Measurements from ENCODE around the gene HBE1. TPM values are rescaled to one million over a fixed set of nuclear protein-coding genes. Genes with fewer than 3 reads are reported as not detected.
A peak's percentile ranks its signal among the peaks of the same experiment; 100 is the strongest.
"Not testable (repeated sequence)": the region's sequence is repeated elsewhere in the genome, so short reads cannot be mapped to it uniquely, and the experiment has no call there.

HBE1 gene
- total RNA-seq, 1 donor from 2014 or later: not detected

DNA sequence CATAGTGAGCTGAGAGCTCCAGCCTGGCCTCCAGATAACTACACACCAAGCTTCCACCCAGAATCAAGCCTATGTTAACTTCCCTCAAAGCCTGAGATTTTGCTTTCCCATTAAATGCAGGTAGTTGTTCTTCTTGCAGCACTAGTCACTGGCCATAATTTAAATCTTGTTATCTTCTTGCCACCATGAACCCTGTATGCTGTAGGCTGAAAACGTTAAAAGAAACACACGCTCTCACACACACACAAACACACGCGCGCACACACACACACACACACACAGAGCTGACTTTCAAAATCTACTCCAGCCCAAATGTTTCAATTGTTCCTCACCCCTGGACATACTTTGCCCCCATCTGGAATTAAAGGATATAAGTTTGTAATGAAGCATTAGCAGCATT, 16.3 kb downstream of the HBE1 start:
- not testable (repeated sequence) for DNase-seq (ENCODE audit: low read depth in 2 of 2)

DNA sequence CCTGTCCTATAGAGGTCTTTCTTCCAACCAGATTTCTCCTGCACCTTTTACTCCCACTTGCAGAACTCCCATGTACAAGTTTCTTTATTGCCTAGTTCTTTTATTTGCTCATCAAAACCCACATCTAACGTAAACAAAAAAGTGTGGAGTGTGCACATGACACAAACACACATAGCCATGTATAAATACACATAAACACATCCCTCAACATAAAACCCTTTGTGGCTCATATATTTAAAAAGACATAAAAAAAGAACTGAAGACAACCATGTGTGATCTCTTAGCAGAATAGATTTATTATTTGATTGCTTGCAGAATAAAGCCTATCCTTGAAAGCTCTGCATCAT, 16.9 kb downstream of the HBE1 start:
- no peak for DNase-seq (ENCODE audit: low read depth in 2 of 2)

DNA sequence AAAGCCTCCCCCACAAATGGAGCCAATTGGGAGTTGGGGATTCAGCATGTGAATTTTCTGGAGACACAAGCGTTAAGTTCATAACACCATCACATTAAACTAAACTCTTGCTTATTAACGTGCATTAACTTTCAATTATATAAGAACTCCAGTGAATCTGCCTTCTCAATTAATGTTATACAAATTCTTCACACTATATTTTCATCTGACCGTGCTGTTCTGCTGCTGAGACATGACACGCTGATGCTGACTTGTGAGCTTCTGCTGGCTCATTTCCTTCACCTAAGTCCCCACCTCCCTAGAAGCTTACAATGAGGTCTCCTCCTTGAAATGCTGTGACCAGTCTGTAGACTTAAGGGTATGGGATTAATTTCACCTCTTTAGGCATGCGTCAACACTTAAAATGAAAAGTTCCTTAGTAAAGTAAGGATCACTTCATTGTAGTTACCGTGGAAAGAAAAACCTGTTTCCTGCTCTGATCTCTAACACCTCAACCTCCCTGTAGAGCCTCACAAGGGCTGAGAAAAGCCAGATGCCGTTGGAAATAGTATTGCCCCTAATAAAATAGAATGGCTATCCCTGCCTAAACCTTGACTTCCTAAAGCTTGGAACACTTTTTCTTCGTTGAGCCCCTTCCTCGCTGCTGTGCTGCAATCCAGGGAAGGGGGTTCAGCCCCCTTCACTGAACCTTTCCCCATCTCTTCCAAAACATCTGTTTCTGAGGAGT, 17.4 kb downstream of the HBE1 start:
- no peak for DNase-seq (ENCODE audit: low read depth in 2 of 2)

DNA sequence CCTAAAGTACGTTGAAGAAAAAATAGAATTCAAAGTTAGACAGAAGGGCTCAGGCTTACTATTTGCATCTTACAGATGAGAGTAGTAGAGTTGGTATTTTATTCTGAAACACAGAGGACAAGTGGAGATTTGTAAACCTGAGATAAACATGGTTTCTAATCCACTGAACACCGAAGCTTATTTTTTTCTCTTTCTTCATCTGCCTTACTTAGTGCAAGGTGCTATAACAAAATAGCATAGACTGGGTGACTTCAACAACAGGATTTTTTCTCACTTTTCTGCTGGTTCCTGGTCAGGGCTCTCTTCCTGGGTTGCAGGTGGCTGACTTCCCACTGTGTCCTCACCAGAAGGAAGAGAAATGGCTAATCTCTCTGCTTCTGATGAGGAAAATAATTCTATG, 18.0 kb downstream of the HBE1 start:
- DNase-seq (ENCODE audit: low read depth in 2 of 2): no peak

DNA sequence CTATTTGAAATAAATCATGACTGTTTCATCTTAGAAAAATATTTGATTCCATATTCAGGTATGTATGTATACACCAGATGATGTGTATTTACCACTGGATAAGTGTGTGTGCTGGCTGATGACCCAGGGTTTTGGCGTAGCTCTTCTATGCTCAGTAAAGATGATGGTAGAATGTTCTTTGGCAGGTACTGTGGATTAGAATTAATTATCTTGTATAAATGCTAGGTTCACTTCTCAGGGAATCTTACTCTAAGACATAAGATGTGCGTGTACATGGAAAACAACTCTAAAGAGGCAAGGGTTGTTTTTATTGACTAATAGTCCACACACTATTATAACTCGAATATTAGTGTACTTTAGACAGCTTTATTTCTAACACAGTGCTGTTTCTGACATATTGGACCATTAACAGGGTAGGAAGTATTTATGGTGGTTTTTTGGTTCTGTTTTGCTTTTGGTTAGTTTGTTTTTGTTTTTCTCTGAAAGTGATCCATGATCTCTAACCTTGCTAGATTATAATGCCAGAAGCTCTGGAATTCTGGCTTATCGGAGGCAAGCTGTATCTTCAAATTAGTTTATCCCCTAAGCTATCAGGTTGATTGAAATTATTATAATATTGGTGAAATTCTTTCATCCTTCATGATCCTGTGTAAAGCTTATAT, 19.1 kb downstream of the HBE1 start:
- DNase-seq (ENCODE audit: low read depth in 2 of 2): no peak

DNA sequence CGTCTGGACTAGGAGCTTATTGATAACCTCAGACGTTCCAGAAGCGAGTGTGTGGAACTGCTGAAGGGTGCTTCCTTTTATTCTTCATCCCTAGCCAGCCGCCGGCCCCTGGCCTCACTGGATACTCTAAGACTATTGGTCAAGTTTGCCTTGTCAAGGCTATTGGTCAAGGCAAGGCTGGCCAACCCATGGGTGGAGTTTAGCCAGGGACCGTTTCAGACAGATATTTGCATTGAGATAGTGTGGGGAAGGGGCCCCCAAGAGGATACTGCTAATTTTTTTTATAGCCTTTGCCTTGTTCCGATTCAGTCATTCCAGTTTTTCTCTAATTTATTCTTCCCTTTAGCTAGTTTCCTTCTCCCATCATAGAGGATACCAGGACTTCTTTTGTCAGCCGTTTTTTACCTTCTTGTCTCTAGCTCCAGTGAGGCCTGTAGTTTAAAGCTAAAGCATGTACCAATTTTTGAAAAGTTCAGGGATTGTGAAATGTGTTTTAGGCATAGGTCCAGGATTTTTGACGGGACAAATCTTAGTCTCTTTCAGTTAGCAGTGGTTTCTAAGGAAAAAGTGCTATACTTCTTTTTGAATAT, 19.8 kb downstream of the HBE1 start, which contains the start of gene HBG1:
HBG1 (minus strand) TSS at position 51 of the 590 bp plus-strand sequence. CDS start 53 bp downstream, outside the sequence.
- DNase-seq (ENCODE audit: low read depth in 2 of 2): not testable (repeated sequence)

DNA sequence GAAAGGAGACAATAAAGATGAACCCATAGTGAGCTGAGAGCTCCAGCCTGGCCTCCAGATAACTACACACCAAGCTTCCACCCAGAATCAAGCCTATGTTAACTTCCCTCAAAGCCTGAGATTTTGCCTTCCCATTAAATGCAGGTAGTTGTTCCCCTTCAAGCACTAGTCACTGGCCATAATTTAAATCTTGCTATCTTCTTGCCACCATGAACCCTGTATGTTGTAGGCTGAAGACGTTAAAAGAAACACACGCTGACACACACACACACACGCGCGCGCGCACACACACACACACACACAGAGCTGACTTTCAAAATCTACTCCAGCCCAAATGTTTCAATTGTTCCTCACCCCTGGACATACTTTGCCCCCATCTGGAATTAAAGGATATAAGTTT, 21.2 kb downstream of the HBE1 start:
- DNase-seq (ENCODE audit: low read depth in 2 of 2): not testable (repeated sequence)

DNA sequence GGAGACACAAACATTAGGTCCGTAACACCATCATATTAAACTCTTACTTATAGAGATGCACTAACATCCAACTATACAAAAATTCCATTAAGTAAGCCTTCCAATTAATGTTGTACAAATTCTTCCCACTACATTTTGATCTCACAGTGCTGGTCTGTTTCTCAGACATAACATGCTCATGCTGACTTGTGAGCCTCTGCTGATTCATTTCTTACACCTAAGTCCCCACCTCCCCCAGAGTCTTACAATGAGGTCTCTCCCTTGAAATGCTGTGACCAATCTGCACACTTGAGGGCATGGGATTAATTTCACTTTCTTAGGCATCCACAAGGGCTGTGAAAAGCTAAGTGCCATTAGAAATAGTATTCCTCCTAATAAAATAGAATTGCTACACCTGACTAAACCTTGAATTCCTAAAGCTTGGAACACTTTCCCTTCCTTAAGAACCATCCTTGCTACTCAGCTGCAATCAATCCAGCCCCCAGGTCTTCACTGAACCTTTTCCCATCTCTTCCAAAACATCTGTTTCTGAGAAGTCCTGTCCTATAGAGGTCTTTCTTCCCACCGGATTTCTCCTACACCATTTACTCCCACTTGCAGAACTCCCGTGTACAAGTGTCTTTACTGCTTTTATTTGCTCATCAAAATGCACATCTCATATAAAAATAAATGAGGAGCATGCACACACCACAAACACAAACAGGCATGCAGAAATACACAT, 22.1 kb downstream of the HBE1 start:
- DNase-seq (ENCODE audit: low read depth in 2 of 2): no peak

DNA sequence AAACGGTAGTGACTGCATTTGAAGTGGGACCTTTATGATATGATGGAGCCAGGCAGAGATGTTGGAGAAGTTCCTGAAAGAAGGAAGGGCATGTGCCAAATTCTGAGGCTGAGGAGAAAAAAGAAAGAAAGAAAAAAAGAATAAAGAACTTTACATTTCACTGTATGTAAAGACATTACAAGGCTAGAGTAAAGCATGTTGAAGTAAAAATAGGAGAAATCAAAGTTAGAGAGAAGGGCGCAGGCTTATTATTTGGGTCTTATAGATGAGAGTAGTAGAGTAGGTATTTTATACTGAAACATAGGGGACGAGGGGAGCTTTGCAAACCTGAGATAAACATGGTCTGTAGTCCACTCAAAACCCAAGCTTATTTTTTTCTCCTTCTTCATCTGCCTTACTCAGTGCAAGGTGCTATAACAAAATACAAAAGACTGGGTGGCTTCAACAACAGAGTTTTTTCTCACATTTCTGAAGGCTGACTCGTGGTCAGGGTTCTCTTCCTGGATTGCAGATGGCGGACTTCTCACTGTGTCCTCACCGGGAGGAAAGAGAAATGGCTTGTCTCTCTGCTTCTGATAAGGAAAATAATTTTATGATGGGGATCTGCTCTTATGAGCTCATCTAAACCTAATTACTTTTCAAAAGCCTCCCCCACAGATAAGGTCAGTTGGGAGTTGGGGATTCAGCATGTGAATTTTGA, 22.8 kb downstream of the HBE1 start:
- DNase-seq (ENCODE audit: low read depth in 2 of 2): no peak

DNA sequence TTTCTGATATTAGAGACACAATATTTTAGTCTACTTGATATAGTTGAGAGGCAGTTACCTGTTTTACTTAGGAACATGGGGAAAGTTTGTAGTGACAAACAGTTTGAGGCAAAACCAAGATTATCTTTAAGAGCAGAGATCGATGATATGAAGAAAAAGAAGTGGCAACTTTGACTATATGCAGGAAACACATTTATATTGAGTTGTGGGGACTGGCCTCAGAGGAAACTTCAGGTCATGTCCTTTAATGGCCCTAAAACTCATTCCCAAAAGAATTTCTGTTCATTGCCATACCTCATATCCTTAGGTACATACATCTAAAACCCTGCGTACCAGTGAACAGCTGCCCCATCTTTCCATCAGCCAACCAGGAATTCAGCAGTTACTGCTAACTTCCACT, 24.6 kb downstream of the HBE1 start:
- DNase-seq (ENCODE audit: low read depth in 2 of 2): no peak

DNA sequence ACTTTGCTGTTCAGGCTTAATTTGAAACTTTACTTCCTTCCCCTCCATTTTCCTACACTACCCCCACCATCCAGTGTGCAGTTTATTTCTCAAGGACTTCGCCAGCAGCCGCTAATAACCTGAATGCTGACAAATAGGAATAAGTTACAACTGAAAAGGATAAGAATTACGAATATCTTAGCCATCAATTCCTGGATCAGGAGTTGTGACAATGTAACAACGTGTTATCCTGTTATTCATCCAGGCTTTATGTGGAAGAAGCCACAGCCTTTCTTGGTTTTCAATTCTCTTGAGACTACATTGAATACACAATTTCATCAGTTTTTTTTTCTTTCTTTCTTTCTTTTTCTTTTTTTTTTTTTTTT, 25.9 kb downstream of the HBE1 start:
- DNase-seq (ENCODE audit: low read depth in 2 of 2): no peak

DNA sequence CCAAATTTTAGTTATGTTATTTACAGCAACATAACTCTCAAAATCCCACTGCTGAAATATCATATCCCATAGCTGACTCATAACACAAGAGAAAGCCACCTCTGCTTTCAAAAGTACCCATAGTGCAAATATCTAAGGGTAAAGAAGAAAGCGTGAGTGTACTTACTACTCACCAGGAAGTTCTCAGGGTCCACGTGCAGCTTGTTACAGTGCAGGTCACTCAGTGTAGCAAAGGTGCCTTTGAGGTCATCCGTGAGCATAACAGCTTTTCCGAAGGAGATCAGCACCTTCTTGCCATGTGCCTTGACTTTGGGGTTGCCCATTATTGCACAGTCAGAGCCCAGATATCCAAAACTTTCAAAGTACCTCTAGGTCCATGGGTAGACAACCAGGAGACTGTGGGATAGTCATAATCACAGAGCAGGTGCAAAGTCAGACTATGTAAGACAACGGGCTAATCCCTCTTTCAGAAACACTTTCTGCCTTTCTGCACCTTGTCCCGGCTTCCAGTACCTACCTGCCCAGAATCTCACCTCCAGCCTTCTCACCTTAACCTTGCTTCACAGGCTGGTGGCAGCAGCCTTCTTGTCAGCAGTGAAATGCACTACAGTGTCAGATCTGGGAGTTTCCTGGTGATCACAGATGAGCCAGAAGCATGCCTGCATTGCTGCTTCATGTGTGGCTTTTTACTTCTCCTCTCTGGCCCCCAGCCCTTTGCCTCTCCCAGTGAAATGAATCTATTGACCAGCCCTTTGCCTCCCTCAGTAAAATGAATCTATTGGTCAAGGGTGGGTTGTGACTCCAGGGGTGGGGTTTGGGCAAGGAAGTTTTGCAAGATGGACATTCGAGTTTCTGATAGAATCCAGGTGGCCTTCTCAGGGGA, 26.6 kb downstream of the HBE1 start:
- peak in 1 of 2 donors; percentile 14 for DNase-seq (ENCODE audit: low read depth in 2 of 2)

DNA sequence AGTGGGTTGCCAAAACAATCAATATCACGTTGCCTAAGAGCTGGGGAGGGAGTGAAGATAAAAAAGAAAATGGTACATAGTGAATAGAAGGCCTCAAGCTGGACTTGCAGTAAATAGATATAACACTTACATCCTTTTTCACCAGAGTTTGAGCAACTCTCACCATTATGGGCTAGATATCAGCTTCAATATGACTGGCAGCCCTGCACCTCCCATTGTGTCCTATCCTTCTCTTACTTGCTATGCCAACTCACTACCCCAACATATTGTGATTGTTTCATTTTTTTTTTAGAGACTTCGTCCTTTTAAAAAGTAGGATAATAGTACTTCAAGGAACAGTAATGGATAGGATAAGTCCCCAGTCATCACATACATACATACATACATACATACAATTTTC, 27.5 kb downstream of the HBE1 start:
- no peak for DNase-seq (ENCODE audit: low read depth in 2 of 2)

DNA sequence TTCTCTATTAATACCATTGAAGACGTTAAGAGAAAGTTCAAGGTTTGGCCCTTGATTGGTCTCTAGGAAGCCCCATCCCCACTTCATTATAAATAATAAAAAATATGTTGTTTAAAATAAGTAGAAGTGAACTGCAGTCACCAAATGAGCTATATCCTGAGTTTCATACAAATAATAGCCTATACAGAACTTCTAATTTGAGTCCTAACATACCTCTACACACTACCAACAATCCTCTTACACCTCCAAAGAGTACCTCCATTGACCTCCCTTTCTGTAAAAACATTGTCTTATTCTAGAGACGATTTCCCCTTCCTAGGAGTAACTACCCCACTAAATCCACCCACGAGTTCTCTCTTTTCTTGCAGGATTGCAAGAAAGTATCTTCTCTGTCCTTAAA, 28.3 kb downstream of the HBE1 start:
- DNase-seq (ENCODE audit: low read depth in 2 of 2): no peak

DNA sequence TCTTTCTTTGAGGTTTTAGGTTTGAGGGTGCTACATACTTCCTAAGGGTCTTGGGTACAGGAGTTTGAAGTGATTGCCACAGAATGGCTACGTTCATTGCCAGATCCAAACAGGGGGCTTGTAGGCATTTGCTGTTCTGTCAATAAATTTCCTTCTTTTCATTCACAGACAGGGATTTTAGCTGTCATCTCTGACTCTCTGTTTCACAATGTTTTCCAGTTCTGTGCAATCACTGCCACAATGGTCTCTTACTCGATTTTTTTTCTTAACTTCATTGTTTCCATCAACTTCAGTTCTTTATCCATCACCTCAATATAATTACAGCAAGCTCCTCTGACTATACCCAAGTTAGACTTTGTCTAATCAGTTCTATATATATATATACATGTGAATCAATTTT, 29.3 kb downstream of the HBE1 start:
- DNase-seq (ENCODE audit: low read depth in 2 of 2): no peak

DNA sequence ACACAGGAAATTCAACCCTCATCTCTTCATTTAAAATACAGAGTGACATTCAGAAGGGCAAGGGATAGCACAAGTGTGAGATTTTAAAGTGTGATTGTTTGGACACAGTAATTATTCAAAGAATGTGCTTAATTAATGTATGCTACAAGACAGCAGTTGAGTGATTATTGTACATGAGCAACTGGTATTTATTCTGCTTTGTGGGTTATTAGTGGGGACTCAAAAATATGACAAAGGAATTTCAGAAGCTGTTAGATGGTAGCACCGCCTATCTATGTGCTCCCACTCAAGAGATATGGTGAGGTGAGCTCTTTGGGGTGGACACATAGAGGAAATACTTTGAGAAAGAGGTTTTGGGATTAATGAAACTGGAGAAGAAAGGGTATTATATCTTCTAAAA, 29.7 kb downstream of the HBE1 start:
- no peak for DNase-seq (ENCODE audit: low read depth in 2 of 2)

DNA sequence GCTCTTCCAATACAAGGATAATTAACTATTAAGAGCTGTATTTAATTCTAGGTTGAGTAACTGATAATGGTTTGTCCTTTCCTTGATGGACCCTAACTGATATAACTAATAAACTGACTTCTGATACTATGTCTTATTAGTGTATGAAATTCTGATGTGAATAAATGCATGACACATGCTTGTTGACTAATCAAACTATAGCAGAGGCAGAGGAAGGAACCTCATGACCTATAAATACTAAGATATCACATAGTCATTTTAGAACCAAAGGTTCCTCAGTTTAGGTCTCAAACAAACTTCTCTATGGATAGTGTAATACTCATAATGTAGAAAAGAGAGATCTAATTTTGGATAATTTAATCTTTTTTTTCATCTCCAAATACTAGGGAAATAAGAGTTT, 30.7 kb downstream of the HBE1 start:
- DNase-seq (ENCODE audit: low read depth in 2 of 2): peak in 1 of 2 donors; percentile 3

DNA sequence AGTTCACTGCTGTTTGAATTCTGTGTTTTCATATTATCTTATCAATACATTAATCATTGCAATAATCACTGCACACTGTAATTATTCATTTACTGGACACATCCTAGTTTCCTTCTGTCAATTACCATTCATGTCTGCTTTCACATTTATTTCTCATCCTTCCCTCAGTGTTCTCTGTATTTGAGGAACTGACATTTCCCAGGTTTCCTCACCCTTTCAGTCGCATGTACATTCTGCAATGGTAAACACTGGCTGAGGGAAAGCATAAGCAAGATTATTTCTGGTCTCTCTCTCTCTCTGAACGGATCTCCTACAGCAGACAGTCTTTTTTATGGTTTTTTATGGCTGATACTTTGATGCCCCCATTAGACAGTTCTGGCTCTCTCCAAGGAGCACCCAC, 31.3 kb downstream of the HBE1 start:
- DNase-seq (ENCODE audit: low read depth in 2 of 2): no peak

DNA sequence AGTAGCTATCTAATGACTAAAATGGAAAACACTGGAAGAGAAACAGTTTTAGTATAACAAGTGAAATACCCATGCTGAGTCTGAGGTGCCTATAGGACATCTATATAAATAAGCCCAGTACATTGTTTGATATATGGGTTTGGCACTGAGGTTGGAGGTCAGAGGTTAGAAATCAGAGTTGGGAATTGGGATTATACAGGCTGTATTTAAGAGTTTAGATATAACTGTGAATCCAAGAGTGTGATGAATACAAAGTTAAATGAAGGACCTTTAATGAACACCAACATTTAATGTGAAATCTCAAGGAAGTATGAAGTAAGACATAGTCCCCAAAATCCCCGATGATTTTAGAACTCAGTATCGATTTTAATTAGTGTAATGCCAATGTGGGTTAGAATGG, 32.3 kb downstream of the HBE1 start:
- DNase-seq (ENCODE audit: low read depth in 2 of 2): no peak

DNA sequence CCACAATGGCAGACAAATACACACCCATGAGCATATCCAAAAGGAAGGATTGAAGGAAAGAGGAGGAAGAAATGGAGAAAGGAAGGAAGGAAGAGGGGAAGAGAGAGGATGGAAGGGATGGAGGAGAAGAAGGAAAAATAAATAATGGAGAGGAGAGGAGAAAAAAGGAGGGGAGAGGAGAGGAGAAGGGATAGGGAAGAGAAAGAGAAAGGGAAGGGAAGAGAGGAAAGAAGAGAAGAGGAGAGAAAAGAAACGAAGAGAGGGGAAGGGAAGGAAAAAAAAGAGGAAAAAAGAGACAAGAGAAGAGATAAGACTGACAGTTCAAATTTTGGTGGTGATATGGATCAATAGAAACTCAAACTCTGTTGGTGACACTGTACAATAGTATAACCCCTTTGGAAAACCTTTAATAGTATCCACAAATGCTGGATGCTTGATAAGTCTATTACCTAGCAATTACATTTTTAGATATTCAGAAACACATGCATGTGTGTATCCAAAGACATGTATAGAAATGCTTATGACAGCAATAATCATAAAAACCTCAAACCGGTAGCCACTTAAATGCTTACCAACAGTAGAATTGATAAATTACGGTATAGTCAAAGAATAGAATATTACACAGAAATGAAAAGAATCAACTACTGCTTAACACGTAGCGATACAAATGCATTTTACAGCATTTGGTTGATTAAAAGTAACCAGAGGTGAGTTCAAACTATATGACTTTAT, 34.2 kb downstream of the HBE1 start:
- no peak for DNase-seq (ENCODE audit: low read depth in 2 of 2)

Measured in lung microvascular endothelial cell (primary cell).